RKO (cell line): Measurements from ENCODE around the gene CFAP61.
"Not testable (repeated sequence)": the region's sequence is repeated elsewhere in the genome, so short reads cannot be mapped to it uniquely, and the experiment has no call there.

Experiments
- DNase-seq: peaks from one replicate; pipeline ENCODE4 v3.0.0-alpha.2; 2016; ENCODE audit warnings: low spot score

Gene CFAP61

DNA sequence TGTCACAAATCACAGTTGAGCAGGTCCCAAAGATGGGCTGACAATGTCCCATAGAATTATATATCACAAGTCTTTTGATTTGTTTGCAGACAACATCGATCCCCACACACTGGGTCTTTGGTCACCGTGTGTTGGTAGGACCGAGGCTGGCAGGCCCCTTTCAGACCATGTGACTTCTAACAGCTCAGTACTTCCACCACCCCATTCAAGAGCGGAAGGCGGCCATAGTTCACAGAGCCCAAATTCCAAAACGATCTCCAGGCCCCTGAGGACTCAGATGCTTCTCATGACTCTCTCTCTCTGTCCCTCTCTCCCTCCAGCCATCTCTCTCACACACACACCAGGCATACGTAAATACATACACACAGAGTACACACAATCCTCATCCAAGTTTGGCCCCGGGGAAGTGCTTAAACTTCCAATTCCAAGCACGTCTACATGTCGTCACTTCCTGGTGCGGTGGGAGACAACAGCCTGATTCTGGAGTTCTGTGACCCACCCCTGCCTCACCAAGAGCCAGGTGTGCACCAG, 159.7 kb downstream of the CFAP61 start:
- DNase-seq = no peak

DNA sequence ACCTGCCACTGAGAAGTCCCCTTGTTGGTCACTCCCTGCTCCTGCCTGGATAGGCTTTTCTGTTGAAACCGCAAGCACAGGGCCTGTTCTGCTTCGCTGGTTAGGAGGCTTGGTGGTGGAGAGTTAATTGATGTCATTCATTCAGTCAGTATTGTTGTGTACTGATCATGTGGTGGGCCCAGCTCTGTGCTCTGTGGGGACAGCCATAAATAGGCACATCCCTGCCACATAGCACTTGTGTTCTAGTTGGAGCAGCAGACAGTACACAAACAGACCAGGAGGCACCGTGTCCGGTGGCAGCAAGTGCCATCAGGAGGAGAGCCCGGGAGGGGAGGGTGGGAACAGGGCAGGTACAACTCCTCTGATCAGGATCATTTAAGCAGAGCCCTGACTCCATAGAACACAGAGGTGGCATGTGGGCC, 160.4 kb downstream of the CFAP61 start:
- no peak for DNase-seq

DNA sequence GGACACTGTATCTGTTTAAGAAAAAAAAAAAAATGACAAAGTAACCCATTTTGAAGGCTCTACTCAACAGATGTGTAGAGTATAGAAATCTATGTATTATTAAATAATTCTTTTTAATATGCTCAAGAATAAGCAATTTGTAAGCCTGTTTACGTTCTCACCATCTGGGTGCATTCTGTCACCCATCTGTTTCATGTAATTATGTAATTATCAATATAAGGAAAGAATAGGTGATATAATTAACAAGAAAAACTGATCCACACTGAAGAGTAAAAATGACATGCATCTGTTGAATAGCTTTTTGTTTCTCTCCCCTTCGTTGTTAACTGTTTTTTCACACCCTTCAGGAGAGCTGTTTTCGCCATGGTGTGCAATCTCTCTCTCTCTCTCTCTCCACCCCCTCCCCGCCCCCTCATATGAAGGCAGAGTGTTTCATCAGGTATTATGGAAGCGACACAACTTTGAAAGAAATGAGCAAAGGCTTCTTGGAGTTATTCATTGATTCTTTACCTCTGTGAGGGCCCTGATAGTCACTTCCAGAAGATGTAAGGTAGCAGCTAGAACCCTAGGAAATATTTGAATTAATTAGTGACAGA, 161.3 kb downstream of the CFAP61 start:
- no peak for DNase-seq

DNA sequence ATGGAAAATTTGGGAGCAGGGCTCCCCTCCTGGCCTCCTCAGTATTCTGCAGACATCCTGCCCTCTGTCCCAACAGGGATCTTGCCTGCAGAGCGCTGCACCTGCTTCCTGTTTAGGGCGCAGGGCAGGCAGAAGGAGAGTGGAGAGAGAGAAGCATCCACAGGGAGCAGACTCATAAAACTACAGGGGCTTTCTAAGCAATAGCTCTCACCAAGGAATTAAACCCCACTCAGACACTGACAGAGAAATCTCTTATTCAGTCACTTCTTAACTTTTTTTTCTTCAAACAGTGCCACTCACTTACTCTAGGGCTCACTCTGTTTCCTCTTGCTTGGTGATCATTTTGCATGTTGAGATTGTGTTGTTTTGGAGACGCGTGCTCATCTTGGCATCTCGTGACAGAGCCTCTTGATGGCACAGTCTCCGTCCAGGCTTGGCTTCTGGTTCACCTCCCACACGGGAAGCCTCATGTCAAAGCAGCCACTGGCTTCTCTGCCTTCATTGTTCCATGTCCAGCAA, 162.5 kb downstream of the CFAP61 start:
- no peak for DNase-seq

DNA sequence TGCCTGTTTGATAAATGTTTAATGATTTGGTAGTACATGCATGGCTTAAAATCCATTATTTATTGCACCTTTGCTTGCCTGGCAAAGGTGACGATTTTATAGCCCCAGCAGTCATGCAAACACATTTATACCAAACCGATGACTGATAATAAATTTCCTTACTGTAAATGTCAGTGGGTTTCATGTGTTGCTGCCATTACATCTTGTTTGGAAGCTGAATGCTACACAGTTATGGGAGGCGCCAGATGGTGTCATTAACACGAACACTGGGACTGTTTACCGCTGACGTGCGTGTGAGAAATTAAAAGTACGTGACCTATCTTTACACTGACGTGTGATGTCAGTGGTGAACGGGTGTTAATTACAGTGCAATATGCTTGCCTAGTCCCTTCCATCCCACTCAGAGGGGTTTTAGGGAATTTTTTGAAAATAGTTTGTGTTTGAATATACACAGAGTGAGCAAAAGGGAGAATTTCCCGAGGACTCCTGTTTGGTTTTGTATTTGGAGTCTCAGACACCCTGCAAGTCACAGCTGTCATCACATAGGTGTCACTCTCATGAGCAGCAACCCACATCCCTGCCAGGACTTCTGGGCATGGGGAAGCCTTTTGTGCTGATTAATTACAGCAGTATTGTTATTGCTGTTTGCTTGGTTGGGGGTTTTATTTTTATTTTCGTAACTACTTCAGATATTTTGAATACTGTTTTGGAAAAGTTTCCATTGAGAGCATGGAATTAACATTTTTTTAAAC, 163.8 kb downstream of the CFAP61 start:
- DNase-seq = no peak

DNA sequence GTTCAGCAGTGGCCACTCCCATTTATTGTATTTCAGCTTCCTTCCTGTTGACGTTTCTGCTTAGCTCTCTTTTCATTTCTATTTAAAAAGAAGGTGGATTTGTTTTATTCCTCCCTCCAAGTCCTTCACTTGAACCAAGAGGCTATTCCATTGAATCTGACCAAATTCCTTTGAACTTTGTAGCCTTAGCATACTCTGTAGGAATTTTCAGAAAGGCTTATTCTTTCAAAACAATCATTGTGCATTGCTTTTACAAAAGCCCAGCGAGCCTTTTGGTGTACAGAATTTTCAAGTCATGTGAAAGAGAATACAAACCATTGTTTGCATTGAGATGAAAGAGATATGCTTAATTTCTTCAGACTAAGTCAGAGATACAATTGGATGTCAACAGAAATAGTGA, 164.6 kb downstream of the CFAP61 start:
- DNase-seq = no peak

DNA sequence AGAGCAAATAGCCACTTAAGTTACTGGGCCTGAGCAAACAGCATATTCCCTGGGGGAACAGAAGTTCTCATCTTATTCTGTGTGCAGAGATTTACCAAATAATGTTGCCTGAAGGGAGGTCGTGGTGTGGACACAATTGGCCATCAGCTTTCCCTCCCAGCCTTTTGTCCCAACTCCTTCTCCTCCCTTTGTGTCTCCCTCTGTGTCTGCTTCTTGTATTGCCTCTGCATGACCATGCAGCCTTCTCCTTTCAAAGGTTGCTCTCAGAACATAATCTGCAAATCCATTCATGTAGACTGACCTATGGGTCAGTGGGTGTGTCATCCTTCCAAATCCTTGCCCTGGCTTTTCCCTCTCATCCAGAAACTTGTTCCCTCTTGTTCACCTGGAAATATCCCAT, 165.3 kb downstream of the CFAP61 start:
- DNase-seq = no peak

DNA sequence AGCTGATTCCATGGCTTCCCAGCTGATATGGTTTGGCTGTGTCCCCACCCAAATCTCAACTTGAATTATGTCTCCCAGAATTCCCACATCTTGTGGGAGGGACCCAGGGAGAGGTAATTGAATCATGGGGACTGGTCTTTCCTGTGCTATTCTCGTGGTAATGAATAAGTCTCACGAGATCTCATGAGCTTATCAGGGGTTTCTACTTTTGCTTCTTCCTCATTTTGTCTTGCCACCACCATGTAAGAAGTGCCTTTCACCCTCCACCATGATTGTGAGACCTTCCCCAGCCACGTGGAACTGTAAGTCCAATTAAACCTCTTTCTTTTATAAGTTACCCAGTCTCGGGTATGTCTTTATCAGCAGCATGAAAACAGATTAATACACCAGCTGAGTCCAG, 165.8 kb downstream of the CFAP61 start:
- not testable (repeated sequence) for DNase-seq

DNA sequence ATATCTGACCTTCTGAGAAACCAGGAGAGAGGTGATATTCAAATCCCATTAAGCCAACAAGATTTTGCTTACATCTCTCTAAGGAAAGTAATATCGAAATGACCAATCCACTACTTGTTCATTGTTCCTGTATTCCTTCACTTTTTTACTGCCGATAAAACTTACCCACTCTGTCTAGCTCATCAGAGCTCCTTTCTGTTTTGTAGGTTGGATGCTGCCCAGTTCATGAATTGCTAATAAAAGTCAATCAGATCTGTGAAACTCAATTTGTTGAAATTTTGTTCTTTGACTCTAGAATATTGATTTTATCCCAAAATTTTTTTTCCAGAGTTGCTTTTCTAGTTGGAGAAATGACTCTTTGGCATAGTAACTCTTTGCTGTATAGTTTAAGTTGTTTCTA, 166.7 kb downstream of the CFAP61 start:
- no peak for DNase-seq

DNA sequence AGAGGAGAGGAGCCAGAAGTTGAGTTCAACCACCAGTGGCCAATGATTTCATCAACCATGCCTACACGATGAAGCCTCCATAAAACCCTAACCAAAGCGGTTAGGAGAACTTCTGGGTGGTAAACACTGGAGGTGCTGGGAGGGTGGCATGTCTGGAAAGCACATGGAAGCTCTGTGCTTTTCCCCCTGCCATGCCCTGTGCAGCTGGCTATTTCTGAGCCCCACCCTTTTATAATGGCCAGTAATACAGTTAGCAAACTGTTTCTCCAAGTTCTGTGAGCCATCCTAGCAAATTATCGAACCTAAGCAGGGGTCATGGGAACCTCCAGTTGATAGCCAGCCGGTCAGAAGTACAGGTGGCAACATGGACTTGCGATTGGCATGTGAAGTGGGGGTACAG, 167.8 kb downstream of the CFAP61 start:
- no peak for DNase-seq

DNA sequence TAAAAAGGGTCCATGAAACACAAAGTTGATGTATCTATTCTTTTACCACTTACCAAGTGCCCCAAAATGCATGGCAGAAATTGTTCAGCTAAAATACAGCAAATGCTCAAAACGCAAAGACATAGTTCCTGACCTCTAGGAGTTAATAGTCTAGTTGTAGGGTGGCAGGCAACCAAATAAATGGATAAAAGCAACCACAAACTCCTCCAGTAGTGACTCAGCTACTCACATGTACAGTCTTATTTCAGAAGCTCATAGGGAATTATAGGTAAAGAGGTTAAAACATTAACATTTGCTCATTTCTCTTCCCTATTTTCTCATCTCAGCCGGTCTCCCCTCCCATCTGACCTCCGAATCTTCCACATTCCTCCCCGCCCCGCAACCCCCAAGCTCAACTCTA, 171.6 kb downstream of the CFAP61 start:
- no peak for DNase-seq

DNA sequence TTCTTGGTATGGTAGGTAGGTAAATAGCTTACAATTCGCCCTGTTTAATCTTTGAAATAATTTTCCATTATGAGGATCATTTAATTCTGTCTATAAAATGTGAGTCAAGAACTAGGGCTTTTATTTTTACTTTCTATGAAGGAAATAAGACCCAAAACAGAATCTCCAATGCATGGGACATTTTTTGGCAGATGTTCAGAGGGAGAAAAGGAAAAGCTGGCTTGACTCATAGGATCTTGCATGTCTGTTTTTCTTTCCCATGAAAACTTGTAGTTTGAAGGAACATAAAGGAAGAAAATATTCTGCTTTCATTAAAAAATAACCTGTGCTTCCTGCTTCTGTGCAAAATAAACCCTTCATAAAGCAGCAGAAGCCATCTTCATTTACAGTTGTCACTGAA, 172.5 kb downstream of the CFAP61 start:
- no peak for DNase-seq

DNA sequence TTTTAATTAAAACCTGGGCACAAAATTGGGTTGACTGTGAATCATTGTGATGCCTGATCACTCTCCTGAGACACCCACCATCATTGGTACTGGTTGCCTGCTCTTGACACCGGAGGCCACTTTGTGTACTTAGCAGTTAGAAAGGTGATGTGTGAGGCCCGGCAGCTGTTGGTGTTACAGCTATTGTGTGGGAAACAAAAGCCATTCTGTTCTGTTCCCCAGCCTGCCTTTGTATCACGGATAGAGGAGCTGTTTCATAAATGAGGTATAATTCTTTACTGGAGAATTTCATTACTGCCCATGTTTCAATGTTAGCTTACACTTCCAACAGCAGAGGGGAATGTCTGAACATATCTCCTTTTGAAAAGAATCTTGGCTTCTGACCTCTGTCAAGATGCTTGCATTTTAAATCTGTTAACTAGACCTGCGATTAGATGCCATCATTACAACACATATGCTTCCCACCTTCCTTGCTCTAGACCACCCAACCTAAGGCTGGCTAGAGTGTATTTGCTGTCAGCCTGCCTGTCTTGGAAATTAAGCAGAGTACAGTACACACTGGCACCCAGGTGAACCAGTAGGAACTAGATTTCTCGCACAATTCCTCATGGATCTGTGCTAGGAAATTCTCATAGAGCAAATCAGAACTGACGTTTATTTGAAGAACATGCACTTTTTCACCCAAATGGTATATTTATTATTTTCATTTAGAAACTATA, 173.2 kb downstream of the CFAP61 start:
- DNase-seq = no peak

DNA sequence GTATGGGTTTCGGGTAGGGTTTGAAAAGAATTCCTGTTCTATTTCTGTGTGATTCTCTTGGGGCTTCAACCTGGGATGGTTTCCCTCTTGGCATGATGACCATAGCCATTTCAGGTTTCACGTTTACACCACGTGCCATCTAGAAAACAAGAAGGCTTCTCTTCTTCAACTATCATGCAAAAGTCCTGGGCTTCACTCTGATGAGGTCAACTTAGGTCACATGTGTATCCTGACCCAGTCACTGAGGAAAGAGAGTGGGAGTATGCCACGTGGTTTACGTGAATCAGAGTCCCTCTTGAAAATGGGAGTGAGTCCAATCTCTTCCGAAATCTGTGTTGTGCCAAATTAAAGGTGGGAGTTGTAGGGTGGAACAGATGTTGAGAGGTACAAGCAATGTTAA, 174.2 kb downstream of the CFAP61 start:
- no peak for DNase-seq

DNA sequence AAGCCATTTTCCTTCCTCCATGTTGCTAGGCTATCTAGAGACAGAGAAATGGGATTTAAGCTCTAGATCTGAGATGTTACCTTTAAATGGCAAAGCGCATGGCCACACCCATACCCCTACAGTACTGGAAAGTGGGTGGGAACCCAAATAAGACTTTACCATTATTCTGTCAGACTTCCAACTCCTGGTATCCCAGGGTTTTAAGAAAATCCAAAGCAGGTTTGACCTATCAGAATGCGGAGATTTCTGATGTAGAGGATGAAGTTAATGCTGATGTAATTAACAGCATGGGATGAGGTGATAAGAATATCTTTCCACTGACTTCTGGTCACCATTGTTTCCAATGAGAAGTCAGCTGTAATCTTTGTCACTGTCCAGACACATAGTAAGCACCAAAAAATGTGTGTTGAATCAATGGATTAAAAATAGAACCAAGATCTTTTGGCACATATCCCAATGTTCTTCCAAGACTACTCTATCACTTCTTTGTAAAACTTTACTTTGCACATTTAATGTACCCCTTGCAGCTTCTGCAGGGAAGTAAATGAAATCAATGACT, 174.8 kb downstream of the CFAP61 start:
- DNase-seq = peak; percentile 29

DNA sequence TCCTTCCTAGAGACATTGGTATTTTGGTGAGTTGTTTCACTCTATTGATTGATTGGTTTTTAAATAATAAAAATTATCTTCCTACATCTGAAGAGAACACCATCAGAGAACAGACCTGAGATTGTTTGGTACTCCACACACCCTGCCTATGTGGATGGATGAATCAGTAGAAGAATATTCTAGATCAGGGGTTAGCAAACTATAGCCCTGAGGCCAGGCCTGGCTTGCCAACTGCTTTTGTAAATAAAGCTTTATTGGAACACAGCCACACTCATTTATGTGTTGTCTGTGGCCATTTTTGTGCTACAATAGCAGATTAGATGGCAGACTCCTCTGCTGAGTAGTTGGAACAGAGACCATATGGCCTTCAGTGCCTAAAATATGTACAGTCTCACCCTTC, 176.0 kb downstream of the CFAP61 start:
- no peak for DNase-seq

DNA sequence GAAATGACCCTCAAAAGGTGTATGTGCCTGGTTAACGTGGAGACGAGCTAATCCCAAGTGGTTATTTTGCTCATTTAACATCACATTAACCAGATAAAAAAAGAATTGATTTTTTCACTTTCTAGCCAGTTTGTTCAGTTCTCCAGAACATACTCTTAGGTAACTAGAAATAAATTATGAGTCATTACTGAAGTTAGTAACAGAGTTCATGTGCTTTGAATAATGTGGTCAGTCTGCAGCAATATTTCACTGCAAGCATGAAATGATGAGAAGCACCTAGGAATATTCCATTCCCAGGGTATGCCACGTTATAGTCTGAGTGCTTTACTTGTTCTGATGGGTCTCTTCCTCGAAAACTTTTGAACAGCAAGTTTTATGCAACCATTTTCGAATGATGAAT, 177.3 kb downstream of the CFAP61 start:
- peak; percentile 15 for DNase-seq

DNA sequence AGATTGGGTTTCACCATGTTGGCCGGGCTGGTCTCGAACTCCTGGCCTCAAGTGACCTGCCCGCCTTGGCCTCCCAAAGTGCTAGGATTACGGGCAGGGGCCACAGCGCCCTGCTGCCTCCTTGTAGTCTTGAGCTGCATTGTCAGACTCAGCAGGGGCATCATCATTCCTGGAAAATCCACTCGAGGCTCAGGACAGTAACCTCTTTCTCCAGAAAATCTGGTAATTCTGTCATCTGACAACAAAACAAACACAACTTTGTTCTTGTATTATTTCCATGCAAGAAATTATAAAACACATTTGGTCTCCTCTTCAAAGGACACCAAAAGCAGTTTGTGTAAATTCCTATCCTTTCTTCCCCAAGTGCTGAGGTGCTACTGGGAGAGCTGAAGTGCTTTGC, 178.4 kb downstream of the CFAP61 start:
- no peak for DNase-seq

DNA sequence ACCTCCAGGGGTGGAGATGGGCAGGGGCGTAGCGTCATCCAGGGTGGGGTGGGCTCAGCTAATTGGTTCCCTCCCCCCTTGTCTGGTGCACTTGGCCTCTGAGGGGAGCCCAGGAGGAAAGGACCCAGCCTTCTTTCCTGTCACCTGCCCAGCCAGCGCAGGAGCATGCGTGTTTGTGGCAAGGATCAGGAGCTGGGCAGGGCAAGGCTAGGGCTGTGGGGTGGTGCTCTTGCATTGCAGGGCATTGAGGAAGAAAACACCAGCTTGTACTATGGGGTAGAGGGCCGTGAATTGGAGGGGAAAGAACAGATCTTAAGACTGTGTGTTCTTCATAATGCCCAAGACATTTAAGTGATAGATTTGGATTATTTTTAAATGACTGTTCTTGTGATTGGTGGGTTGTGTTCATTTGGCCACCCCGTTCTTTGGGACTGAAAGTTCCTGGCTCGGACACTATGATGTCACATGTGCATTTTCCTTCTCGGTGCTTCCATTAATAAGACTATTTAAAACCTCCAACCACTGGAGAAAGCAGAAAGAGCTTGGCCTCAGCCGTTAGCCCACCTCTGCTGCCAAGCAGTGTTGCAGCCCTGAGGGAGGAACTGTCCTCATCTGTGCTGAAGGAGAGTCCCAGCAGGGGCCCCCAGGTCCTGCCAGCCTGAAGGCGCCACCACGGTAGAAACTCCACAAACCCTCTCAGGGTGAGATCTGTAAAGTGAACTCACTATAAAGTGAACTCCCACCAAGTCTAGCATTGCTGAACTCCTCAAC, 179.4 kb downstream of the CFAP61 start:
- DNase-seq = no peak

DNA sequence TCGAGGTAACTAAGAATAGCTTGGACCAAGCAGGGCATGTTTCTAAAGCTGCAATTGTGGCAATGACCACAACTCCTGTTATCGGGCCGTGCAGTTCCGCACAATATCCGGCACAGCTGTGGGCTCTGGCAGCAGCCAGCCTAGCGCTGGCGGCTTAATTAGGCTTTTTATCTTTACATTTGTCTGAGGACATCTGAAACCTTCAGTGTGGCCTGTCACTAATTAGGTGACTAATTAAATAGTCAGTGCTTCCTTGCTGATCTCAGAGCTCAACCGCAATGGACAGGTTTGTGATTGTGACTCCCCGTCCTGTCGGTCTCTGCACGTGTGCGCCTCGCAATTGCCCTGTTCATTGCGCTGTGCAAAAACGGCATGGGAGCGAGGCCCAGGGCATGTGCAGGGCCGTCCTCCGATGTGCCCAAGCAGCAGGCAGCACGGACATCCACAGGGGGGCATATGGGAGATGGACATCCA, 180.7 kb downstream of the CFAP61 start:
- no peak for DNase-seq

DNA sequence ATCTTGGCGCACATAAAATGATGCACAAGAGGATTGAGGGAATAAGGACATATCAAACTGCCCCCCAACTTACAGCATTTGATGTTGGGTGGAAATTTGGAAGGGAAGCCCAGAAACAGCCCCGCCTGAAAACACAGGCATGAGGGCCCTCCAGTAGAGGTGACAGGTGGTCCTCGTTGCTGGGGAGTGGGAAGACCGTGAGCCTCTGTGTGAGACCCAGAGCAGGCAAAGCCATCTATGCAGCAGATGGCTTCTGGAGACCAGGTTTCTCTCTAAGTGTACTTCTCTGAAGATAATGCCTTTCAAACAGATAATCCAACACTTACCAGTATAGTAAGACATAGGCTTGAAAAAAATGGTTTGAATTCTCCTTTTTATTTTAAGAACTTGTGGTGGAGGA, 183.3 kb downstream of the CFAP61 start:
- DNase-seq = no peak
